ENCODE data around the gene ZNF764.

DNA sequence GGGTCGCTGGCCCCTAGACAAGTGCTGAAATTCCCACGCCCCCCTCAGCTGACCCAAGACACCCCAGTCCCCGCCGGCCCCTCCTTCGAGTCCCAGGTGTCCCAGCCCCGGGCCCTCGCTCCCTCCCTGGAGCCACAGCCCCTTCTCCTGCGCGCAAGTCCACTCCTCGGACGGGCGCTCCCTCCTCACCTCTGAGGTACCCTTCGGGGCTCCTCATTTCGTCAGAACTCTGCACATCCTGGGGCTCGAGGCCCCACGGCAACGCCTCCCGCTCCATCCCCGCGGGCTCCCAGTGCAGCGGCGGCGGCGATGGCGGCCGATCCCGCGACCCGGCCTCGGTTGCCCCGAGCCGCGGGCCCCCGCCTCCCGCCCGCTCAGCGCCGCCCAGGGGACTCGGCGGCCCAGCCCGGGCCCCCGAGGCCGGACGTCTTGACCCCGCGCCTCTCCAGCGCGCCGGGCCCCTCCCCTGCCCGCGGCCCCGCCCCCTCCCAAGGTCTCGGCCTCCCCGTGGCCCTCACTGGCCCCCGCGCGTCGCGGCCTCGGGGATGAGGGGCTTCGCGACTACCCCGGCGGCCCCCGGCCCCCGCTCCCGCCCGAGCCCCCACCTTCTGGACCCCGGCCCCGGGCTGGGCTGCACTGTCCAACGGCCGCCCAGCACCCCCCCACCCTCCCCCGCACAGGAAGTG, 31.9 kb downstream of the ZNF764 start, which contains the start of gene ZNF768:
- TF ChIP-seq, protein P1, sequence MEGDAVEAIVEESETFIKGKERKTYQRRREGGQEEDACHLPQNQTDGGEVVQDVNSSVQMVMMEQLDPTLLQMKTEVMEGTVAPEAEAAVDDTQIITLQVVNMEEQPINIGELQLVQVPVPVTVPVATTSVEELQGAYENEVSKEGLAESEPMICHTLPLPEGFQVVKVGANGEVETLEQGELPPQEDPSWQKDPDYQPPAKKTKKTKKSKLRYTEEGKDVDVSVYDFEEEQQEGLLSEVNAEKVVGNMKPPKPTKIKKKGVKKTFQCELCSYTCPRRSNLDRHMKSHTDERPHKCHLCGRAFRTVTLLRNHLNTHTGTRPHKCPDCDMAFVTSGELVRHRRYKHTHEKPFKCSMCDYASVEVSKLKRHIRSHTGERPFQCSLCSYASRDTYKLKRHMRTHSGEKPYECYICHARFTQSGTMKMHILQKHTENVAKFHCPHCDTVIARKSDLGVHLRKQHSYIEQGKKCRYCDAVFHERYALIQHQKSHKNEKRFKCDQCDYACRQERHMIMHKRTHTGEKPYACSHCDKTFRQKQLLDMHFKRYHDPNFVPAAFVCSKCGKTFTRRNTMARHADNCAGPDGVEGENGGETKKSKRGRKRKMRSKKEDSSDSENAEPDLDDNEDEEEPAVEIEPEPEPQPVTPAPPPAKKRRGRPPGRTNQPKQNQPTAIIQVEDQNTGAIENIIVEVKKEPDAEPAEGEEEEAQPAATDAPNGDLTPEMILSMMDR (IDR thresholded peaks at IDR 0.05): no peak
- no peak for TF ChIP-seq POLR2A (IDR thresholded peaks at IDR 0.05)
